Neutrophil (primary cell): ENCODE measurements around the gene DOK4.
"Not testable (repeated sequence)": the region's sequence is repeated elsewhere in the genome, so short reads cannot be mapped to it uniquely, and the experiment has no call there.

Experiments used
- H3K27ac ChIP-seq: fragments of 200-600 bp; sonication (generic); 2 replicates; pipeline ENCODE4 v1.5.1; 2016; ENCODE audit warnings: mild to moderate bottlenecking, moderate library complexity
- H3K27me3 ChIP-seq: fragments of 200-600 bp; sonication (generic); 2 replicates; pipeline ENCODE4 v1.6.0; 2016; ENCODE audit warnings: mild to moderate bottlenecking
- H3K36me3 ChIP-seq: fragments of 200-600 bp; sonication (generic); 2 replicates; pipeline ENCODE4 v1.5.1; 2017
- H3K4me1 ChIP-seq, 2 experiments: fragments of 200-600 bp in 1 of 2; sonication (generic) in 1 of 2; 1 replicate in 1 of 2; 2 replicates in 1 of 2; pipeline versions ENCODE4 v1.5.1 to v1.6.1; 2013 to 2016; ENCODE audit warnings: low read depth in 1 of 2, low read length in 1 of 2, mild to moderate bottlenecking in 1 of 2, moderate library complexity in 1 of 2; ENCODE audit not compliant: control insufficient read depth in 1 of 2, insufficient read depth in 1 of 2
- H3K4me3 ChIP-seq, 2 experiments: fragments of 200-600 bp in 1 of 2; sonication (generic) in 1 of 2; 1 replicate in 1 of 2; 2 replicates in 1 of 2; pipeline ENCODE4 v1.5.1; 2013 to 2016; ENCODE audit warnings: low read depth in 1 of 2, low read length in 1 of 2, mild to moderate bottlenecking in 1 of 2, moderate library complexity in 1 of 2
- H3K9me3 ChIP-seq: fragments of 200-600 bp; sonication (generic); 2 replicates; pipeline ENCODE4 v1.5.1; 2016
- TF ChIP-seq, protein P1 (sequence below): fragments of 200-600 bp; sonication (generic); IDR thresholded peaks from 2 replicates; pipeline ENCODE4 v1.5.1; 2016; ENCODE audit warnings: antibody characterized with exemption

DOK4 gene

DNA sequence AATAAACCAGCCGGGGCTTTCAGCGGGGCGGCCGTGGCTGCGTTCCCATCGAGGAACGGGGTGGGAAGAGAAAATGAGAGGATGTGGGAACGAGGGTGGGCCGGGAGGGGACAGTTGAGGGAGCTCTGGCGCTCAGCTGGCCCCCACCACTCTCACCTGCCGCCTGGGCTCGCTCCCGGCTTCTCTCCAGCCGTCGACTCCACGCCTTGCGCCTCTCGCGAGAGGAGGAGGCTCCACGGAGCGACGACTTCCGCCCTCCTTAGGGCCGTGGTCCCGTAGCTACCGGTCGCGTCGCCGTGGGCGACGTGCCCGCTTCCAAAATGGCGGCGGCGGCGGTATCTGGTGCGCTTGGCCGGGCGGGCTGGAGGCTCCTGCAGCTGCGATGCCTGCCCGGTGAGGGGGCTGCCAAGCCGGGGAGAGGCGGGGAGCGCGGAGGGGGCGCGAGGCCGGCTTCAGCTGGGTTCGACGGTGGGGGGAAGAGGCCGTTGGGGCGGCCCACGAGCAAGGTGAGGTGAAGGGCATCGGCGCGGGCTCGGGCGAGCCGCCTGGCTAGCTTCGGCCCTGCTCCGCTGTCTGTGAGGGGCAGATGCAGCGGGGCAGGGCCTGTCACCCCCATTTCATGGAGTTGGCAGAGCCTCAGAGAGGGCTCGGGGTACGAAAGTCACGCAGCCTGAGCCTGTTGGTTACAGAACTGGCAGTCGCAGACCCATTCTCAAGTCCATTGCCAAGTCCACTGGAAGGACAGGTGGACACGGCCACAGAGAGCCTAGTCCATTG, 38.9 kb downstream of the DOK4 start, which contains the start of the genes CIAPIN1 and COQ9:
Gene CIAPIN1, minus strand, starts transcription at position 200 of the 777 bp plus-strand sequence. CDS start 6,457 bp downstream, outside the sequence.
Gene COQ9, plus strand, starts transcription at position 294 of the 777 bp plus-strand sequence. Its CDS starts 27 bp downstream, at position 321.
- TF ChIP-seq, protein P1, sequence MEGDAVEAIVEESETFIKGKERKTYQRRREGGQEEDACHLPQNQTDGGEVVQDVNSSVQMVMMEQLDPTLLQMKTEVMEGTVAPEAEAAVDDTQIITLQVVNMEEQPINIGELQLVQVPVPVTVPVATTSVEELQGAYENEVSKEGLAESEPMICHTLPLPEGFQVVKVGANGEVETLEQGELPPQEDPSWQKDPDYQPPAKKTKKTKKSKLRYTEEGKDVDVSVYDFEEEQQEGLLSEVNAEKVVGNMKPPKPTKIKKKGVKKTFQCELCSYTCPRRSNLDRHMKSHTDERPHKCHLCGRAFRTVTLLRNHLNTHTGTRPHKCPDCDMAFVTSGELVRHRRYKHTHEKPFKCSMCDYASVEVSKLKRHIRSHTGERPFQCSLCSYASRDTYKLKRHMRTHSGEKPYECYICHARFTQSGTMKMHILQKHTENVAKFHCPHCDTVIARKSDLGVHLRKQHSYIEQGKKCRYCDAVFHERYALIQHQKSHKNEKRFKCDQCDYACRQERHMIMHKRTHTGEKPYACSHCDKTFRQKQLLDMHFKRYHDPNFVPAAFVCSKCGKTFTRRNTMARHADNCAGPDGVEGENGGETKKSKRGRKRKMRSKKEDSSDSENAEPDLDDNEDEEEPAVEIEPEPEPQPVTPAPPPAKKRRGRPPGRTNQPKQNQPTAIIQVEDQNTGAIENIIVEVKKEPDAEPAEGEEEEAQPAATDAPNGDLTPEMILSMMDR: peak; percentile 19
- Histone ChIP-seq H3K27ac (peak within 1 kb of the TSS; percentile 71), H3K27me3 (no peaks in the 10 kb centered on the region), H3K4me1 (peaks cover 17 to 22% of the 10 kb centered on the region in 2 experiments), H3K4me3 (peak within 1 kb of the TSS; percentile 81 to 97), H3K36me3 (peaks cover 9% of the 10 kb centered on the region), H3K9me3 (no peaks in the 10 kb centered on the region)

DNA sequence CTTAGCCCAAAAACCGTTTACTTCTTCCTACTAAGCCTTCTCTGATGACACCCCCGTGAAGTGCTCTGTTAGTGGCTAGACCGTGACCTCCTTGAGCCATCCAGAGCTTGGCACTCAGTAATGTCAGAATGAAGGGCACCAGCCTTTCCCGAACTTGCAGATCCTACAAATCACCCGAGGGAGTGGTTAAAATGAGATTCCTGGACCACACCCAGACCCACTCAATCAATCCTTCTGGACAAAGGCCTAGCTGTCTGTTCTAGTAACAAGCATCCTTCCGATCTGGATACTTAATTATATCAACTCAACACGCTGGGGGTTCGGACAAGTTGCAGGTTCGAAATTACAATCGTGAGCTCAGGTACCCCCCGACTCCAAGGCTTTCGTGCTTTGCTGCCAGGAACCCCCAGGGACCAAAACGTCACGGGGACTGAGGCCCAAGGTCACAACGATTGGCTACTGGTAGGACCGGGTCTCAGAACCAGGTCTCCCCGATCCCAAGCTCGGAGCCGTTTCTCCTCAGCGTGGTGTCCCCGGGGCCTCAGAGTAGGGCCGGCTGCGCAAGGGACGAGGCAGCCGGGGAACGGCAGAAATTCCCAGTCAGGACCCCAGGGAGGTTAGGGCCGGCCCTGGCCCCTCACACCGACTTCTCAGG, 39.6 kb downstream of the DOK4 start:
- H3K36me3 ChIP-seq: peaks cover 9% of the 10 kb centered on the region
- H3K4me3 ChIP-seq: peak overlapping the region; percentile 81 to 97
- no peaks in the 10 kb centered on the region for H3K27me3 ChIP-seq
- H3K27ac ChIP-seq: peak overlapping the region; percentile 71
- TF ChIP-seq, protein P1: no peak
- no peaks in the 10 kb centered on the region for H3K9me3 ChIP-seq
- H3K4me1 ChIP-seq: peaks cover 17 to 22% of the 10 kb centered on the region in 2 experiments

DNA sequence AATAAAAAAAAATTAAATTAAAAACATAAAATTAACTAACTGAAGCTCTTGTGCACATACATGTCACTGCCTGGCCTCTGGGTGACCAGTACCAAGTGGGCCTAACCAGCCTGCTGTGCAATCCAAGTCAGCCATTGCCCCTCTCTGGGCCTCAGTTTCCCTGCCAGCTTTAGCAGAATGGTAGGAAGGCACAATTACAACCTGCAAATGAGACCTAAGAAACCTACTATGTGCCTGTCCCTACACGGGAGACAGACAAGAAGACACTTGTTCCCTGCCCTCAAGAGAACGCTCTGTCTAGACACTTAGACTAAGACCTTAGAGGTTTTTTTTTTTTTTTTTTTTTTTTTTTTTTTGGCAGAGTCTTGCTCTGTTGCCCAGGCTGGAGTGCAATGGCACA, 40.8 kb downstream of the DOK4 start:
- Histone ChIP-seq H3K36me3 (no peaks in the 10 kb centered on the region), H3K9me3 (peaks cover 7% of the 10 kb centered on the region), H3K4me1 (peaks cover 17 to 22% of the 10 kb centered on the region in 2 experiments), H3K4me3 (no peak overlapping the region), H3K27me3 (no peaks in the 10 kb centered on the region), H3K27ac (no peak overlapping the region)
- TF ChIP-seq, protein P1: no peak

DNA sequence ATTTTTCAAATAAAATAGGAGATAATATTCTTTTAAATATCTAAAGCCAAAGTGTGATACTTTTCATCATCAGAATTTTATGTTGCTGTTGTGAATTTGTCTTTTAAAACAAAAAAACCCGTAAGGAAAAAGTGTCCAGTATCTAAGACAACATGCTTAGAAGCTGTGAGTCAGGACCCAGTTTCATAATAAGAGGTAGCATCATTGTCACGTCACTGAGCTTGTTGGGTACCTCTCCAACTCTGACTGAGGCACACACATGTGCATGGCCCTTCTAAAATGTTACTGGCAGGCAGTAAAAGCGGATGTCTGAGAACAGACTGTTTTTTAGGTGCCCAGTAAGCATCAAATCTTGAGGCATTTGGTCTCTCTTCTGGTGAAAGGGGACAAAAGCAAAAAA, 41.6 kb downstream of the DOK4 start:
- Histone ChIP-seq H3K36me3 (peaks cover 8% of the 10 kb centered on the region), H3K4me1 (peaks cover 17 to 22% of the 10 kb centered on the region in 2 experiments), H3K27ac (no peak overlapping the region), H3K9me3 (peaks cover 12% of the 10 kb centered on the region), H3K4me3 (no peak overlapping the region), H3K27me3 (no peaks in the 10 kb centered on the region)
- TF ChIP-seq, protein P1: no peak

DNA sequence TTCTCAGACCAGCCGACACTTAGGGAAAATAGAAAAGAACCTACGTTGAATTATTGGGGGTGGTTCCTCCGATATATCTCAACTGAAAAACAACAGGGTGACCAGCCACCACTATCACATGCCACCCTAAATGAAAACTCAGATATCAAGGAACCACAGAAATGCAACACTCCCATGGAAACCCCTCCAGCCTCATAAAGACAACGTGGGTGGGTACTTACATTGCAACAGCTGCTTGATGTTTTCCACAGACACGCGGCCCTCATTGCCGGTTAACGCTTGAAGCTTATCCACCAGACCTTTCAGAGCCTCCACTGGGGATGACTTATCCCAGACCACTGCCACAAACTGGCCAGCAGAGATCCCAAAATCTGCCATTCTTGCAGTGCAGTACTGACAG, 45.7 kb downstream of the DOK4 start:
- not testable (repeated sequence) for H3K4me1 ChIP-seq, H3K27ac ChIP-seq, H3K4me3 ChIP-seq, H3K27me3 ChIP-seq
- Histone ChIP-seq H3K36me3 (peaks cover 35% of the 10 kb centered on the region), H3K9me3 (peaks cover 20% of the 10 kb centered on the region)

DNA sequence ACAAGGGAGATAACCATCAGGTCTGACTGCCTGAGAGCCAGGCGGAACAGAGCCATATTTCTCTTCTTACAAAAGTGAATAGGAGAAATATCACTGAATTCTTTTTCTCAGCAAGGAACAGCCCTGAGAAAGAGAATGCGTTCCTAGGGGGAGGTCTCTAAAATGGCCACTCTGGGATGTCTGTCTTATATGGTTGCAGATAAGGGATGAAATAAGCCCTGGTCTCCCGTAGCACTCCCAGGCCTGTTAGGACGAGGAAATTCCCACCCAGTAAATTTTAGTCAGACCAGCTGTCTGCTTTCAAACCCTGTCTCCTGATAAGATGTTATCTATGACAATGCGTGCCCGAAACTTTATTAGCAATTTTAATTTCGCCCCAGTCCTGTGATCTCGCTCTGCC, 46.3 kb downstream of the DOK4 start:
- Histone ChIP-seq H3K36me3 (peaks cover 41% of the 10 kb centered on the region), H3K9me3 (peaks cover 20% of the 10 kb centered on the region)
- H3K4me1 ChIP-seq, H3K27me3 ChIP-seq, H3K27ac ChIP-seq, H3K4me3 ChIP-seq: not testable (repeated sequence)
